ENCODE data around the gene C10orf67.
"Not testable (repeated sequence)": the region's sequence is repeated elsewhere in the genome, so short reads cannot be mapped to it uniquely, and the experiment has no call there.

Gene C10orf67

GRCh38 chr10:23326544-23327307 lies 17.9 kb downstream of the C10orf67 start:
- DNase-seq, result no peak

- DNase-seq, result no peak
These were observed 19.5 kb downstream of the C10orf67 start for GRCh38 chr10:23325132-23325531.

- DNase-seq, result no peak
These were observed 20.2 kb downstream of the C10orf67 start for GRCh38 chr10:23324351-23324750.

- no peak for DNase-seq
These were observed 22.5 kb downstream of the C10orf67 start for GRCh38 chr10:23322082-23322481.

GRCh38 chr10:23319835-23320234 lies 24.8 kb downstream of the C10orf67 start:
- DNase-seq, result no peak

GRCh38 chr10:23318359-23318758 lies 26.2 kb downstream of the C10orf67 start:
- DNase-seq, result no peak

- DNase-seq, result no peak
These were observed 27.2 kb downstream of the C10orf67 start for GRCh38 chr10:23317416-23317815.

- DNase-seq, result no peak
These were observed 28.2 kb downstream of the C10orf67 start for GRCh38 chr10:23316406-23316805.

- DNase-seq, result no peak
These were observed 28.6 kb downstream of the C10orf67 start for GRCh38 chr10:23315966-23316365.

GRCh38 chr10:23314835-23315239 lies 29.8 kb downstream of the C10orf67 start:
- peak in 20 of 56 donors; percentile 1 to 64 (median 10) for DNase-seq

- DNase-seq, result no peak
These were observed 33.6 kb downstream of the C10orf67 start for GRCh38 chr10:23311034-23311433.

GRCh38 chr10:23310404-23310803 lies 34.2 kb downstream of the C10orf67 start:
- no peak for DNase-seq

GRCh38 chr10:23299961-23300360 lies 44.6 kb downstream of the C10orf67 start:
- not testable (repeated sequence) for DNase-seq

GRCh38 chr10:23294638-23295247 lies 49.9 kb downstream of the C10orf67 start:
- DNase-seq, result no peak

GRCh38 chr10:23293973-23294590 lies 50.5 kb downstream of the C10orf67 start:
- no peak for DNase-seq

- DNase-seq, result peak in 29 of 56 donors; percentile 1 to 58 (median 9)
These were observed 51.4 kb downstream of the C10orf67 start for GRCh38 chr10:23293145-23293724.

GRCh38 chr10:23291551-23292334 lies 52.9 kb downstream of the C10orf67 start:
- DNase-seq, result peak in 31 of 56 donors; percentile 1 to 56 (median 16)

- no peak for DNase-seq
These were observed 59.8 kb downstream of the C10orf67 start for GRCh38 chr10:23284674-23285335.

- no peak for DNase-seq
These were observed 60.4 kb downstream of the C10orf67 start for GRCh38 chr10:23284155-23284554.

GRCh38 chr10:23283680-23284079 lies 60.9 kb downstream of the C10orf67 start:
- DNase-seq, result no peak

GRCh38 chr10:23281044-23281433 lies 63.6 kb downstream of the C10orf67 start:
- DNase-seq, result no peak
